Activated CD4-positive, CD25-positive, alpha-beta regulatory T cell treated with anti-CD3 and anti-CD28 coated beads, Interleukin-2, amount 50 U/mL, for 16 hours (primary cell): ENCODE measurements around the gene ACSS1.

Experiments
- DNase-seq: peaks from one replicate; pipeline ENCODE4 v3.0.0-alpha.2; 2020; ENCODE audit warnings: low read depth, low spot score

Gene ACSS1

DNA sequence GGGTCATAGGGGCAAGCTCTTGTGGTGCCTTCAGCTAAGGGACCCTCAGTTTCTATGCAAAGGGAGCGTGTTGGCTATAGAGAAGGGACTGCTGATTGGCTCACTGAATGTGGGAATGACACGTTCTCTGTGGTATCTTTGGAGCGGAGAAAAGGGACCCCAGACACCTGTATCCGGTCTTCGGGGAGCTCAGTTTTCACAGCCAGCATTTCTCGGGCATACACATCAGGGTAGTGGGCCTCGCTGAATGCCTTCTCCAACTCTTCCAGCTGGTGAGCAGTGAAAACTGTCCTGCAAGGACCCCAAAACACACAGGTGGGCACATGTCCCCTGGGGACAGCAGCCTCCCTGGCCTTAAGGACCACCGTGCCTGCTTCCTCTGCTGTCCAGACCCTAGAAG, 20.7 kb upstream of the ACSS1 start:
- no peak for DNase-seq

DNA sequence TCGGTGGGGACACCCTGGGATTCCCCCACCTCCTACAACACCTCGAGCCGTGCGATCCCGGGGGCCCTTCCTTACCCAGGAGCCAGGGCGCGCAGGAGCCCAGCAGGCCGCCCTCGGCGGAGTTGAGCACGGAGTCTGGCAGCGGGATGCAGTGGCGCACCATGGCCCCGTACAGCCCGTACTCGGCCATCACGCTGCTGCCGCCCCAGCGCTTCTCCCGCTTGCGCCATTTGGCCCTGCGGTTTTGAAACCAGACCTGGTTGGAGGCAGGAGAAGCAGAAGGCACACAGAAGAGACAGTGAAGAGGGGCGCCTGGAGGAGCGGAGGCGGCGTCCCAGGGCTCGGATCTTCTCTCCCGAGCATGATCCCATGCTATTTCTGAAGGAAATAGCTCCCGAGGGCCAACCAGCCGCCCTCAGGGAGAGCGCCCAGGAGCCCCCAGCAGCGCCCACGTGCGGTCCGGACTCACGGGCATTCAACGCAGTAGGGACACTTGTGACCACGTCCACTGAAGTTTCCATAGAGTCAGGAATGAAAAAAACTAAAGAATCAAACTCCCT, 19.8 kb upstream of the ACSS1 start:
- no peak for DNase-seq

DNA sequence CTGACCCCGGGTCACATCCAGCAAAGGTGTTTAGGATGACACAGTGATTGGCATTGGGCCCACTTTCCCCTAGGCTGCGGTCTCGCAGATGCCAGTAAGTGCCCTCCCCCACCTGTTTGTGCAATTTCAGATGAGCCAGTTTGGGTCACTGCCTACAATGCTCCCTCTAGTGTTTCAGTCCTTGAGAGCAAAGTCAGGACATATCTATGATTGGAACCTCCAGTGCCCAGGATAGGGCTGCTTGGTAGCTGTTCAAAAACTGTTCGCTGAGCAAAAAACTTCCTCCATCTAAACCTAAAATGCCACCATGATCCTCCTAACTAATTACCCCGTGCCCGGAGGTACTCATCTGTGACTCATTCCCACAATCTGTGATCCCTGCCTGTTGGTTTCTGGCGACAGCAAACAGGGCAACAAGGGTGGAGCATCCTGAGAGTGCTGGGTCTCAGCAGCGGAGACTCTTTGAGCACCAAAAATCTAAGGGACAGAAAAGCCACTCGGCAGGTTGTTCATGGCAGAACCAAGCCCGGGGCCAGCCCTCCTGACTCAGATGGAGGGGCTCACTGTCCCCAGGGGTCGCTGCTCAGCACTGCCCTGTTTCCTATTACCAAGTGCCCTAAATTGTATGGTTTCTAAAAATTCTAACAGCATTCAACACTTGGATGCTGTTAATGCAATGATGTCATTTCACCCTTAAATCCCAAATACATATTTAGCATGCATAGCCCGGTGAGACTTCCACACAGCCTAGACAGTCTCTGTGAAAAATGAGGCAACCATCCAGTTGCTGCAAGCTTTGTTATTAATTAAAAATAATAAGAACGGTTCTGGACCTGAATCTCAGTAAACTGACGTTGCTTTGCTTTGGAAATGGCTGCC, 19.0 kb upstream of the ACSS1 start:
- DNase-seq, result no peak

DNA sequence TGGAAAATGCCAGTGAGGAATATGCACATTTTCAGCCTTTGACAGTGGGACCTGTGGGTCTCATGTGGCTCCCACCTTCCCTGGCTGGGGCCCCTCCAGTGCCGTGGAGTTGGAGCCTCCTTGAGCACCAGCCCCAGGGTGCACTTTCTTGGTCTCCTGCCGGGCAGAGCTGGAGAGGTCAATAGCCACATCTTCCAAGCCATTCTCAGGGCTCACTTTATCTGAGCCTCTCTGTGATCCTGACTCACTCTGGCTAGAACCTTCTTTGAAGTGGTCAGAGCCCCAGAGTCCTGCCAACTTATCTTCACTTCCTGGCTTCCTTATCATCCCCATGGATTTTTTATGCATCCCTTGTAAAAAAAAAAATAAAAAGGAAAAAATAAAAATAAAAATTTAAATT, 18.3 kb upstream of the ACSS1 start:
- DNase-seq, result no peak

DNA sequence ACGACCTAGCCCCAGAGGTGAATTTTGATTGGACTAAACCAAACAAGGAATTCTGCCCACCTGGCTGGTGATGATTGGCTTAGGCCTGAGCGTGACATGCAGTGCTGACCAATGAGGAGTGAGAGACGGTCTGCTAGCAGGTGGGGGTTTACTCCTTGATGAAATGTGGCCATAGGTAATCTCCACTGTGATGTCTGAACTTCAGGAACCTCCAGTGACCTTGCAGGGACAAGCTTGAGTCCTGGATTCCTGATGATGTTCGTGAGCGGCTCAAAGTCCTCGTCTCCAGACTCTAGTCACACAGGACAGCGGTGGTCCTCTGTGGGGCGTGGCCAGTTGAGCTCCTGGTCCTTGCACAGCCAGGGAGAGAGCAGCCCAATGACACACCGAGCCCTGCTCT, 15.6 kb upstream of the ACSS1 start:
- DNase-seq, result no peak

DNA sequence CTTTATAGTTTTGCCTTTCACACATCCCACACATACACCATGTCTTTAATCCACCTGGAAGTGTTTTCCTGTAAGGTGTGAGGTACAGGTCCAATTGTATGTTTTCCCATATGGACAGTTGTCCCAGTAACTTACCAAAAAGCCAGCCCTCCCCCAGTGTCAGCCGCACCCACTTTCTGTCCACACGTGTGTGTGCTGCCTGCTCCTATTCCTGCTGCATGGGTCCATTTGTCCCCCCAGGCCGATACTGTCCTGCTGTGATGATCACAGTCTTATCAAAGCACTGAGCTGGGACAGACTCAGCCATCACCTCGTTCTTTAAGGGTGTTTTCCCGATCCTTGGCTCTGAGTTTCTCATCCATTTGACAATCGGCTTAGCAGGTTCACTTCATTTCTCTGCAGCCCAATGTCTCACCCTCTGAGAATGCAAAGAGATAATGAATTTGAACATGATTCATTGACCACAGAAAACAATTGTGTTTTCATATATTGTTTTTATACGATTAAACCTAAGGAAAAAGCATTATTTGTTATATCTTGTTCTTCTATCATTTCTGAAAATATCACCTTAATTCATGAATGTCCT, 14.4 kb upstream of the ACSS1 start:
- no peak for DNase-seq

DNA sequence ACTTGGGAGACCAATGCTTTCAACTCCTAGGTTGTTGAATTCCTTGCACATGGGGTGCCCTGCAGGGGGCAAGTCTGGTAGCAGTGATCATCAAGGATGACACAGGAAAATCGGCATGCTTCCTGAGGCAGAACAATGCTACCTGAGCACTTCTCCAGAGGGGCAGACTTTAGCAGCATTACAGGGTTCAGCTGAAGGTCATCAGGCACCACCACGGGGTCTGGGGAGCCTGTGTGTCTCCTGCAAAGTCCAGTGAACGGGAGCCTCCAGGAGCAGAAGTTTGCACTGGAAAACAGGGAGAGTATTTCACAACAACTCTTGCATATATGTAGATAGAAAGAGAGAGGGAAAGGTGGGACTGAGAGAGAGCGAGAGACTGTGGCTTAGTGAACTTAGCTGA, 13.8 kb upstream of the ACSS1 start:
- no peak for DNase-seq

DNA sequence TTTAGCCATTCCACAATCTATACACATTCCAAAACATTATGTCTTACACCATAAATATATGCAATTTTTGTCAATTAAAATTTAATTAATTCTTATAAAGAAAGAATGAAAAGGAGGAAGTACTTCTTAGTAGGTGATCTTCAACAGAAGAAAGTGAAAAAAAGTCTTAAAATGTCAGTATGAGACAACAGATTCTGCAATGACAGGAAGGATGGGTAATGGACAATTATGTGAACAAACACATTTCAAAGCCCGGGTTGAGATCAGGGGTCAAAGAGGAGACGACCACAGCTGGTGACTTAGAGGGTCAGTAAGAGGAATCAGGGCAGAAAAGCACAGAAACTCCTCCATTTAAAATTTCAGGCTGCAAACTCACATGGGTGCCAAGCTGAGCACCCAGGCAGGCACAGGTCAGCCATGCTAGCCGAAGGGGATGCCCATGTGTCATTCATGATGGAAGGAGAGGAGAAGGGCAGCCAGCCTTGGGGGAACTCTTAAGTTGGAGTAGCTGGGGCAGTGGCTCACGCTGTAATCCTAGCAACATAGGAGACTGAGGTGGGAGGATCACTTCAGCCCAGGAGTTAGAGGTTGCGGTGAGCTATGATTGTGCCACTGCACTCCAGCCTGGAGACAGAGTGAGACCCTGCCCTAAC, 13.0 kb upstream of the ACSS1 start:
- DNase-seq, result no peak

DNA sequence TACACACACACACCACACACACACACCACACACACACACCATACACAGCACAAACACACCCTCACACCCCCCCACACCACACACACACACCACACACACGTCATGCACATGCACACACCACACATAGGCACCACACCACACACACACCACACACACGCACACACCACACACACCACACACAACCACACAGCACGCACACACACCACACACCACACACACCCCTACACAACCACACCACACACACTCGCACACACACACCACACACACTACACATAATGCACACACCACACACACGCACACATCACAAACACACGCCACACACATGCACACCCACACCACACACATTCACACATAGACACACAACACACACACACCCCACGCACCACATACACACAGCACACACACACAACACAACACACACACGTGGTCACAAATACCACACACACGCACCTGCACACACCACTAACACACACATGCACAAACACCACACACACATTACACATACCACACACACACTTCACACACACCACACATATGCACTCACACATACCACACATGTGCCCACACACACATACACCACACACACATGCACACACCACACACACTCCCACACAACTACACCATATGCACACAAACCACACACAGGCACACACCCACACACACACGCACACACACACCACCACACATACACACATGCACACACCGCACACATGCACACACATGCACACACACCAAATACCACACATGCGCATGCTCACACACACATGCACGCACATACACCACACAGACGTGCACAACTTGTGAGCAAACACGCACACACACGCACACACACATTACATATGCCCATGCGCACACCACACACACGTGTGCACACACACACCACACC, 9.4 kb upstream of the ACSS1 start:
- no peak for DNase-seq

DNA sequence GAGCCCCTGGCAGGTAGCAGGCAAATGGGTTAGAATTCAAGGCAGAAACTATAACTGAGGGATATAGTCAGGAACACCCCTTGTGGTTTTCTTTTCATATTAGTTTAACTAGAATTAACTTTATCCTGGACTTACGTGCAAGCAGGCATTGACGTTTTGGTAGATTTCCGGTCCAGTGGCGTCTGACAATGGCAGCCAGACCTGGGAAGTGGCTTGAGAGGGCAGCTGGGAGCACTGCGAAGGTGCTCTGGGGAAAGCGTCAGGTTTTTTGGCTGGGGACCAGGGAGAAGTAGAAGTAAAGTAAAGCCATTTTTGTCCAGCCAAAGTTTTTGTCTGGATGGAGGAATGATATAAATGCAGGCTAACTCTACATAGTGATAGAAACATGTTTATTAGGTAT, 8.4 kb upstream of the ACSS1 start:
- DNase-seq, result no peak

DNA sequence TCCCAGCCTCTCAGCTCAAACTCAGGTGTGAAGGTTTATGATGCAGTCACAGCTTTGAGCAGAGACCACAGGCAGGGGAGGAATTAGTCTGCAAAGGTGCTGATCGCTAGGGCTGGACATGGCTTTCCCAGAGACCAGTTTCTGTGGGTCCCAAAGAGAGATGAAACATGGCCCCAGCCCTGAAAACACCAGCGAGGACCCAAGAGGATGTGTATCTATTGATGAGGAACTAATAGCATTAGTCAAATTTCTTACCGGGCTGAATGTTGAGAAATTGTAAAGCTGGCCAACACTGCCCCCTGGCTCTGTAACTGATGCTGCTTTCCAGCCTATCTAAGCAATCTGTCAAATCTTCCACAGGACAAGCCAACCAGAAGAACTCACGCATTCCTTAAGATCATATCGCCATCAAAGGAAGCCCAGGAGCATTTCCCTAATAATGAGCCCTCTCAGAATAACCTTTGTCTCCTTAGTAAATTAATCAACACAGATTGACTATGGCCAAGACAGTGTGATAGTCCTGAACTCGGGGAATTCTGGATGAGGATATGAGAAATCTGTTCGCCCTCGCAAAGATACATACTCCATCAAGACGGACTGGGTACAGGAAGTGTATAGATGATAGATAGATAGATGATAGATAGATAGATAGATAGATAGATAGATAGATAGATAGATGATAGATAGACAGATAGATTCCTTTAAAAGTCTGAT, 7.8 kb upstream of the ACSS1 start:
- no peak for DNase-seq

DNA sequence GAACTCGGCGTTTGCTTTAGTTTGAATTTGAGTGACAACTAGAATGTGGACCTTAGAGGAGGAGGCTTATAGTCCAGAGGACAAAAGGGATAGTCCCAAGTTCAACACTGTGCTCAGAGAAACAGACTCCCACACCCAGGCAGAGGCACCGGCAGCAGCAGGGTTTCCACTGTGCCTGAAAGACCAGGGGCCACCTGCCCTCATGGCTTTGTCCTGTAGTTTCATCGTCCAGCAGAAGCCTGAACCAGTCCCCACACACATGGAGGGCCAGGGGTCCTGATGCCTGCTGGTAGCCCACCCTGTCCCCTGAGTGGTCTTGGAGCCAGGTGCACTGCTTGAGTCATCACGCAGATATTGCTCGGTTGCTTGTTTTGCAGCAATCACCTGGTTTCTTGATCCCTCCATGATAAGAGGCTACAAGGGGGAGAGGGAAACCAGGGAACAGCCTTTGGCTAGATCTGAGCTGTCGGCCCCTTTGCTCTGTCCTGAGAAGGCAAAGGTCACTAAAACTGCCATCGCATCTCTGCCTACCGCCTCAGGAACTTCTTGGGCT, 7.2 kb upstream of the ACSS1 start:
- no peak for DNase-seq

DNA sequence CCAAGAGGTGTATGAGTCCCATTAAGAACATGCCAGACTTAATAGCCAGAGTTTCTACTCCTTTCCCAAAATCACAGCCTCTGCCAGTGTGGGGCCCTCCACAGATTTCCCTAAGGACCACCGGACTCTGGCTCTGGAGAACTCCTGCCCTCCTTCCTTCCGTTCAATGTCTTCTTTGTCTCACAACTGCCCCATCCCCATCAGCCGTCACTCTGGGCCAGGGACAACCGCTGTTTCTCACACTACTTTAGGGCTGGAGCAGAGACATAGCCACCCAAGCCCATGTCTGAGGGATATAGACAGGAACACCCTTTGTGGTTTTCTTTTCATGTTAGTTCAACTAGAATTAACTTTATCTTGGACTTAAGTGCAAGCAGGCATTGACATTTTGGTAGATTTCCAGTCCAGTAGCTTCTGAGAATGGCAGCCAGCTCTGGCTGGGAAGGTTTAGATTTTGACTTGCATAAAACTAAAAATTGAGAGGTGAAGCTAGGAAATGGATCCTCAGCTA, 6.7 kb upstream of the ACSS1 start:
- DNase-seq, result no peak

DNA sequence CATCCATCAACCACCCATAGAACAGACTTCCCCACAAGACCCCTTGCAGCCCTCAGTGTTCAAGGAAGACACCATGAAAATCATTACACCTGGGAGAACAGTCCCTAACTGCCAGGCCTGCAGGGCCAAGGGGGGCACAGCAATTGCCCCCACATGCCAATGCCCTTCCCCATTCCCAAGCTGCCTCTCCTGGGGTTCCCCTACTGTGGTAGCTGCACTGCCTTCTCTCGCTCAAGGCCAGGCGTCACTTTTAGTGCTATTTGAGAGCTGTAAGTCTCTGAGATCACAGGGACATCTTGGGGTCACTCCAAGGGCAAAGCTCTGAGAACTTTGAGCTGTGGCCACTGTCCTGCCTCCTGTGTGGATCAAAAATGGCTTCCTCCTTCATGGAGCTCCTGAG, 6.0 kb upstream of the ACSS1 start:
- DNase-seq, result no peak

DNA sequence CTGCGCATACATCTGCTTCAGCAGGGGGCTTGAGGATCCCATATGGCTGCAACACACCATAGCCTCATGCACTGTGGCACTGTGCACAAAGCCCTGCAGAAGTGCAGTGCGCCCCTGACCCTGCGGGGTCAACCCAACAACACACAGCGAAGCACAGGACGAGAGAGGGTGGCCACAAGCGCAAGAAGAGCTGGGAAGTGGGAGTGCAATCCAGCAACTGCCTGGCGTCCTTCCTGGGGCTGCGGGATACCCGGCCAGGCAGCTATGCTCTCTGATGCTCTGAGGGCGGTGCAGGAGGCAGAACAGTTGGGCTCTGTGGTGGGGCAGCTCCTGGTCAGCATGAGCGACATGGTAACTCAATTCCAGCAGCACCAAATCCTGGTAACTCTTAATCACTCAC, 5.6 kb upstream of the ACSS1 start:
- no peak for DNase-seq

DNA sequence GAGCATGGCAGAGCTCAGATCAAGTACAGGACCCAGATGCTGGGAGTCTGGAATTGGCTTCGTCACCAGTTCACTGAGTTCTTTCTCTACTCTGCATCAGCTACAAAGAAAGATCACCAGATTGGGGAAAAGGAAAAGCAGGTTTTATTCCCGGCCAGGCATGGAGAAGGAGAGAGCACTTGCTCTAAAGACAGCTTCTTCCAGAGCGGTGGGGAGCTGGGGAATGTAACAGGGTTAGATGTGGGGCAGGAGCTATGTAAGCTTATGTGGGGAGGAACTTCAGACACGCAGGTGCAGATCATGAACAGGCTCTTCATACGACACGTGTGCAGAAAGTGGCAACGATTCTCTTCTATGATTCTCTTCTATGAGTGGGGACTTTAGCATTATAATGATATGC, 4.9 kb upstream of the ACSS1 start:
- no peak for DNase-seq

DNA sequence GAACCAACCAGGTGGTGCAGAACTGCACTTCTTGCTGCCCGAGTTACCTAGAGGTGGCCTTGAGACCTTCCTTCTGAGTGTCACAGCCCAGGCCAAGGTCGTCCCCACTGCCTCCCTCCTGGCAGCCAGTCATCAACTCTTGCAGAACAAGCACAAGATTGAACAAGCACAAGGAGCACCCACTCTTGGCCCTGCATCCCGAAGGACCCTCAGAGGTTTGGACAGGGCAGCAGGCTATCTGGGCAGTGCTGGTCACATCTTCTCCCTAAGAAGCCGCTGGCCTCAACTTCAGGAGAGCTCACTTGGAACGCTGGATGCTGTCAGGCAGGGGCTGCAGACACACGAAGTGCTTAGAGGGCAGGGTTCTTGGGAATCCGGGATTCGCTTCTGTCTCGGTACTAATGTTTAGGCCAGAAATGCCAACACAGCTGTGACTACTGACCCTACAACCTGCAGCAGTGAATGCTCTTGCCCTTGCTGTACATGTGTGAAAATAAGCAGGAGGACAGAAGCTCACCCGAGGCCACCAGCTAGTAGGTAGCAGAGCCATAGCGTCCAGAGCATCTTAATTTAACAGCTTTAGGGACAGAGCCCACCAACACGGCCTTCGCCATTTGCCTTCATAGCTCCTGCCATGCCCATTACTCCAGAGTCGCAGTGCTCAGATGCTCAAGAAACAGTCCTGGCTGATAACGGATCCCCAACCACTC, 4.0 kb upstream of the ACSS1 start:
- no peak for DNase-seq

DNA sequence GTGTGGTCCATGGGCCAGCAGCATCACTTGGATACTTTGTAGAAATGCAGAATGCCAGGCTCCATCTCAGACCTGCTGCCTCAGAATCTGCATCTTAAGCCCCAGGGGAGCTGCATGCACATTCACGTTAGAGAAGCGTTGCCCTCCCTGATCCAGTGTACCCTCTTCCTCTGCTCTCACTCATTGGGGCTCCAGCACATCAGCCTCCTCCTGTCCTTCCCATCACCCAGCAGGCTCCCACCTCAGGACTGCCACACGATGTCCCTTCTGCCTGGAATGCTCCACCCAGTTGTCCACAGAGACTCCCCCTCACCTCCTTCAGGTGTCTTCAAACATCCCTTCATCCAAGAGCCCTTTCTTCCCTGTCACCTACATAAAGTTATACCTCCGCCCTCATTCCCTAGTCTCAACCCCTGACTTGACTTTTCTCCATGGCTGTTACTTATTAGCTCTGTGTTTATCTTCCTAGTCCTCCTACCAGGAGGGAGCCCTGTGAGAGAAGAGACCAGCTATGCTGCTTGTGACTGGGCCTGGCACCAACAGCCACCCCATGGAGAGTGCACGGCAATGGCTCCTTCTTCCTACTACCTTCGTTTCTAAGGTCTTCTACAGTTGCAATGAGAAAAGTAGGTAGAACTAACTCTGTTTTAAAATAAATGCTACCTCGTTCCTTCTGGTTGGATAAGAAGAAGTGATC, 3.3 kb upstream of the ACSS1 start:
- no peak for DNase-seq

DNA sequence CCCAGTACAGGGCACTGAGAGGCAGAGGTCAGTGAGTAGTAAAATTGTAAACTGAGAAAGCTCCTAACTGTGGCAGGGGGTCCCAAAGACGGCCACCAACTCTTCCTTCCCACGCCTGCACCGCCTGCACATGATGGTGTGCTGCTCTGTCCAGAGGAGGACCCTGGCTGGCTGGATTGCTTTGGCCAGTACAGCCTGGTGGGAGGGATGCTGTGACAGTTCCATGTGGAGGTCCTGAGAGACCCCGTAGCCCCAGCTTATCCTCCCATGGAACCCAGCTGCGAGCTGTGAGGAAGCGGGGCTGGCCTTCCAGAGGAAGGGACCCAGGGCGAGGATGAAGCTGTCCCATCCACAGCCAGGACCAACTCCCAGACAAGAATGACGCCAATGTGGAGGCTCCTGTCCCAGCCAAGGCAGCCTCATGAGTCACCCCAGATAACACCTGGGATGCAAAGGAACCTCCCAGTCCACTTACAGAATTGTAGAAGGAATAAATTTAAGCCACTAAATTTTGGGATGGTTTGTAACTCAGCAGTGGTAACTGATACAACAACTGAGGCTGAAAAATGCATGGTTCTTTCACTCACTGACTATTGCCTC, 2.0 kb upstream of the ACSS1 start:
- DNase-seq, result no peak
